H1 (cell line): ENCODE results near the gene CCDC83.

Experiments used
- CHD1 ChIP-seq: IDR thresholded peaks from 2 replicates; pipeline ENCODE4 v1.6.1; 2012; ENCODE audit warnings: low read depth, low read length, improper control_type of control experiment
- CREB1 ChIP-seq: IDR thresholded peaks from 2 replicates; pipeline ENCODE4 v1.6.1; 2012; ENCODE audit warnings: inconsistent platforms
- EZH2 ChIP-seq: fragments of 200-600 bp; sonication (generic); IDR thresholded peaks from 2 replicates; pipeline ENCODE4 v1.7.1; 2012; ENCODE audit warnings: low read depth, mild to moderate bottlenecking, moderate library complexity, low read length, inconsistent platforms; ENCODE audit not compliant: severe bottlenecking
- POLR2A ChIP-seq, 2 experiments: IDR thresholded peaks; 1 replicate in 1 of 2; 2 replicates in 1 of 2; pipeline ENCODE4 v1.6.1; 2011; ENCODE audit warnings: low read depth in 2 of 2, low read length in 2 of 2, mild to moderate bottlenecking in 2 of 2; ENCODE audit errors: control extremely low read depth in 1 of 2
- POLR2AphosphoS5 ChIP-seq: IDR thresholded peaks from 2 replicates; pipeline ENCODE4 v1.6.1; 2011; ENCODE audit warnings: low read depth, low read length
- SP1 ChIP-seq: IDR thresholded peaks from 2 replicates; pipeline ENCODE4 v1.6.1; 2011; ENCODE audit warnings: low read depth, low read length
- SUZ12 ChIP-seq: fragments of 200-600 bp; sonication (generic); IDR thresholded peaks from 2 replicates; pipeline ENCODE4 v1.6.1; 2012; ENCODE audit warnings: mild to moderate bottlenecking, inconsistent platforms, low read length, moderate library complexity, mixed read lengths
- TF ChIP-seq, protein P1 (sequence below): IDR thresholded peaks from 2 replicates; pipeline ENCODE4 v1.6.1; 2011; ENCODE audit warnings: low read length, improper control_type of control experiment
- TF ChIP-seq, protein P2 (sequence below), 3 experiments: IDR thresholded peaks; 1 replicate in 2 of 3; 2 replicates in 1 of 3; pipeline versions ENCODE4 v1.5.1 to v1.6.1; 2011; ENCODE audit warnings: low read length in 3 of 3, mild to moderate bottlenecking in 3 of 3, inconsistent platforms in 2 of 3, low read depth in 1 of 3, moderate library complexity in 1 of 3; ENCODE audit not compliant: insufficient read depth in 1 of 3; ENCODE audit errors: control extremely low read depth in 1 of 3

DNA sequence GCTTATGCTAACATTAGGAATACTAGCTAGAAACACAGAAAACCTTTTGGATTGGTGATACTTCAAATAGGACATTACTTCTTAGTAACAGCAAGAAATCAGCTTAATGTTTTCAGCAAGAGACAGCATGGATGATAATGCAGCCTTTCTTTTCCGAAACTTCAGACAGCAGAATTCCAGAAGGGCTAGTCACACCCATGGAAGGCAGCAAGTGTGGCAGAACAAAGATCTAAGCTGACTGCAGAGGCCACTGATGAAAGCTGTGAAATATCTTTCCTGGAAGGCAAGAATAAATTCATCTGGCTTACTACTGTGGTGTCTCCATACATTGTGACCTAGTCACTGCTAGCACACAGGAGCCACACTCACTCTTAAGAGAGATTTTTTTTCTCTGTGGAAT lies 100.3 kb downstream of the CCDC83 start:
- TF ChIP-seq CREB1 (no peak), SUZ12 (no peak), POLR2A (IDR thresholded peaks at IDR 0.05; ENCODE audit: control extremely low read depth in 1 of 2, low read depth in 2 of 2, low read length in 2 of 2) (no peak), CHD1 (no peak), POLR2AphosphoS5 (no peak), EZH2 (no peak), SP1 (no peak)
- TF ChIP-seq, protein P1, sequence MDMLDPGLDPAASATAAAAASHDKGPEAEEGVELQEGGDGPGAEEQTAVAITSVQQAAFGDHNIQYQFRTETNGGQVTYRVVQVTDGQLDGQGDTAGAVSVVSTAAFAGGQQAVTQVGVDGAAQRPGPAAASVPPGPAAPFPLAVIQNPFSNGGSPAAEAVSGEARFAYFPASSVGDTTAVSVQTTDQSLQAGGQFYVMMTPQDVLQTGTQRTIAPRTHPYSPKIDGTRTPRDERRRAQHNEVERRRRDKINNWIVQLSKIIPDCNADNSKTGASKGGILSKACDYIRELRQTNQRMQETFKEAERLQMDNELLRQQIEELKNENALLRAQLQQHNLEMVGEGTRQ, result no peak
- TF ChIP-seq, protein P2, sequence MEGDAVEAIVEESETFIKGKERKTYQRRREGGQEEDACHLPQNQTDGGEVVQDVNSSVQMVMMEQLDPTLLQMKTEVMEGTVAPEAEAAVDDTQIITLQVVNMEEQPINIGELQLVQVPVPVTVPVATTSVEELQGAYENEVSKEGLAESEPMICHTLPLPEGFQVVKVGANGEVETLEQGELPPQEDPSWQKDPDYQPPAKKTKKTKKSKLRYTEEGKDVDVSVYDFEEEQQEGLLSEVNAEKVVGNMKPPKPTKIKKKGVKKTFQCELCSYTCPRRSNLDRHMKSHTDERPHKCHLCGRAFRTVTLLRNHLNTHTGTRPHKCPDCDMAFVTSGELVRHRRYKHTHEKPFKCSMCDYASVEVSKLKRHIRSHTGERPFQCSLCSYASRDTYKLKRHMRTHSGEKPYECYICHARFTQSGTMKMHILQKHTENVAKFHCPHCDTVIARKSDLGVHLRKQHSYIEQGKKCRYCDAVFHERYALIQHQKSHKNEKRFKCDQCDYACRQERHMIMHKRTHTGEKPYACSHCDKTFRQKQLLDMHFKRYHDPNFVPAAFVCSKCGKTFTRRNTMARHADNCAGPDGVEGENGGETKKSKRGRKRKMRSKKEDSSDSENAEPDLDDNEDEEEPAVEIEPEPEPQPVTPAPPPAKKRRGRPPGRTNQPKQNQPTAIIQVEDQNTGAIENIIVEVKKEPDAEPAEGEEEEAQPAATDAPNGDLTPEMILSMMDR (IDR thresholded peaks at IDR 0.05; ENCODE audit: control extremely low read depth in 1 of 3, insufficient read depth in 1 of 3, low read depth in 1 of 3, low read length in 3 of 3), result no peak
